ENCODE results near the gene EIPR1.
"Not testable (repeated sequence)": the region's sequence is repeated elsewhere in the genome, so short reads cannot be mapped to it uniquely, and the experiment has no call there.

EIPR1 gene

DNA sequence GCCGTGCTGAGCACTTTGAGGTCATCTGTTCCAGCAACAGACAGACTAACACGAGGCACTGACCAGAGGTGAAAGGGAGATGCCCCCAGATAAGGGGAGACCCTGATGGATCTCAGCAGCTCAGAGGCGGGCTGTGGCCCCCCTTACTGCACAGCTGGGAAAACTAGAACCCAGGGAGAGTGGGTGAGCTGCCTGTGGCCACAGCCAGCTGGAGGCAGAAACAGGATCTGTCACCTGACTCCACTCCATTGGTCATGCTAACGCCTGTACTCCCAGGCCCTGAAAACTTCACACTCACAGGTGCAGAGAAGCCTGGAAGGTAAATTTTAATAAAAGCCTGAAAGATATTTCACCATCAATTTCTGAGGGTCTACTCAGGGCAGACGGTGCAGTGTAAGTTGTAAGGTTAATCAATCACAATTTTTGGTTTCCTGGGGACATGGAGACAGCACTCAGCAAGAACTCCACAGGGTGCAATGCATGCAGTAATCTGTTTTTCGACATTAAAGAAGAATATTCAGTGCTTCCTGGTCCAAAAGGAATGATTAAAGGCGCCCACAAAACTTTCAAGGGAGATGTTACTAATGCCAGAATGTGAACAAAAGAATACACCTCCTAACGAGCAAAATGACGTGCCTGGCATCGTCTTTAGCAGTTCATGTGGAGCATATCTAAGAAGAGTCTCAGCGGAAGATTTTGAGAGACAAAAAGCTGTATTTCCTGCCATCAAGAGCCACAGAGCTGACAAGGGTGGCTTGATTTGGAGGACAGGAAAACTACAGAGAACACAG, 173.4 kb downstream of the EIPR1 start:
- no peak for DNase-seq

DNA sequence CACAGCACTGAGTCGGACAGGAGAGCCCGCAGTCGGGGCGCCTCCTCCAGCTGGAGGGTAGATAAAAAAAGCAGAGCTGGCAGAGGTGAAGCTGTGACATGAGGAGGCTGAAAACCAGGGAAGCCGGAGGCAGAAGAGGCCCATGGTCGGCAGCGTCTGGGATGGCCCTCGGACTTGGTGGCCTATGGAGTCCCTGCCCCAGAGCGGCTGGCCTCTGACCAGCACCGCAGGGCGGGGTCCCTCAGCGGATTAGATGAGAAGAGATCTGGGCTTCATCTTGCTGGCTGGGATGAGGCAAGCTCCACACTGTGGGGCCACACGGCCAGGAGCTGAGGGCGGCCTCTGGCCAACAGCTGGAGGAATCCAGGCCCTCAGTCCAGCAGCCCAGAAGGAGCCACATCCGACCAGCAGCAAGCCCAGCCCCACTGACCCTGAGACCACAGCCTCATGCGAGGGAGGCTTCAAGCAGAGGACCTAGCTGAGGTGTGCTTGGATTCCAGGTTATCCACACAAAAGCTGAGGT, 174.1 kb downstream of the EIPR1 start:
- DNase-seq: no peak

DNA sequence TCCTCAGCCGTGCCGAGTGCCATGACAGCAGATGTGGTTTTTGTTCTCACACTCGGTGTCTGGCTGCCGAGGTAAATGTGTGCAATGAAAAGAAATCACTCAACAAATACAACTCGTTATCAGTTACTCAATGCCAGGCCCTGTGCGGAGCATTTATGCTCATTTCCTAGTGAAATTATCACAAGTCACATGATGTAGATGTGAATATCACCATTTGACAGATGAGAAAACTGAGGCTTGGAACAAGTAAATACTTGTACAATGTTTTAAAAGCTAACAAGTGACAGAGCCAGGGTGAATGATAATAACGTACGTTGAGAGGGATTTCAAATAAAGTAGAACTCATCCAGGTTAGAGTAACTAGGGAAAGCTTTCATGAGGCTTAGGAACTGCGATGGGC, 174.7 kb downstream of the EIPR1 start:
- no peak for DNase-seq

DNA sequence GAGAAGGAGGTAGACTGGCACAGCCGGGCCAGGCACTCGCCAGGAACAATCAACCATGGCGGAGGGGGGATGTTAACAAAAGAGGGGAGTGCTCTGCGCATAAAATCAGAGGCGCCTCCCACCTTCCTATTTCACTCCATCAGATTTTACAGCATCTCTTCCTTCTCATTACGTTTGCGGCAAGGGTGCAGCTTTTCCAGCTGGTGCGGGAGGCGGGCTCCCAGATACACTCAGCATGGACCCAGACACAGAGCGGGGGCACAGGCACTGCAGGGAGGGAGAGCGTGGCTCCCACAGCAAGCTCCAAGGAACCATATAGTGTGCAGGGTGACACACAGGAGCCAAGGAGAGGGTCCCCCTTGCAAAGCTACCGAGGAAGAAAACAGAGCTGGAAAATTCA, 176.3 kb downstream of the EIPR1 start:
- no peak for DNase-seq

DNA sequence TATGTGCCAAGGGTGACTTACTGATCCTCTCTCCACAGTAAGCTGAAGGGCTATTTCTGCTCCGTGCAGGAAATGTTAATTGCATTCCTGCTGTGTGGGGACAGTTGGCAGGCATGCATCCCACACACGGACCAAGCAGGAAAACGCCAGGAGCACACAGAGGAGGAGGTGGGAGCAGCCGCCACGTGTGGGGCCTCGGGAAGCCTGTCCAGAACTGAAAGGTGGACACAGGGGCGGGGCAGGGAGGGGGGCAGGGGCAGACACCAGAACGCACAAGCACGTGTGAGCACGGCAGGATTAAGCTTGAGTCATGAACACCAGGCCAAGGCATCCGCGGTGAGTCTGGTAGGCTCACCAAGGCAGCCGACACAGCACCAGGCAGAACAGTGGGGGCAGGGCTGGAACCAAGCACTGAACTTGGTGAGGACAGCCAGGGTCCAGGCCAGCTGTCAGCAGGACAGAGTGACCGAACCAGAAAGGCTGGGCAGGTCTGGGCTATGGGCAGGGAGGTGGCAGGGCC, 177.1 kb downstream of the EIPR1 start:
- DNase-seq: no peak

DNA sequence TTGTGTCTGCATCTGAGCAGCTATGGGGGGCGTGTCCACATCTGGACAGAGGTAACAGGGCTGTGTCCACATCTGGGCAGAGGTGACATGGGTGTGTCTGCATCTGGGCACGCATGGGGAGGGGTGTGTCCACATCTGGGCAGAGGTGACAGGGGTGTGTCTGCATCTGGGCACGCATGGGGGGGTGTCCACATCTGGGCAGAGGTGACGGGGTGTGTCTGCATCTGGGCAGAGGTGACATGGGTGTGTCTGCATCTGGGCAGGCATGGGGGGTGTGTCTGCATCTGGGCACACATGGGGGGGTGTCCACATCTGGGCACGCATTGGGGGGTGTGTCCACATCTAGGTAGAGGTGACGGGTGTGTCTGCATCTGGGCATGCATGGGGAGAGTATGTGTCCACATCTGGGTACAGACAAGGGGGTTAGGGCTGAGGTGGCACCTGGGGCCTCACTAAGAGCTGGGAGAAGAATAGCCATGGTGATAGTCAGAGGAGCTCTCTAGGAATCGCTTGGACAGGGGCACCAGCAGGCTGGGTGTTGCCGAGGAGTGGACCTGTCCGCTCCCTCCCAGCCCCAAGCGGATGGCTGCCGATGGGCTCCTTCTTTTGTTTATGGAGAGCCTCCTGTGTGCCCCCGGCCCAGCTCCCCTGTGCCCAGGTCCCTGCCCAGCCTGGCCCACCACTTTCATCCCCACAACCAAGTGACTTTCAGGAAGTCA, 177.8 kb downstream of the EIPR1 start:
- DNase-seq: no peak

DNA sequence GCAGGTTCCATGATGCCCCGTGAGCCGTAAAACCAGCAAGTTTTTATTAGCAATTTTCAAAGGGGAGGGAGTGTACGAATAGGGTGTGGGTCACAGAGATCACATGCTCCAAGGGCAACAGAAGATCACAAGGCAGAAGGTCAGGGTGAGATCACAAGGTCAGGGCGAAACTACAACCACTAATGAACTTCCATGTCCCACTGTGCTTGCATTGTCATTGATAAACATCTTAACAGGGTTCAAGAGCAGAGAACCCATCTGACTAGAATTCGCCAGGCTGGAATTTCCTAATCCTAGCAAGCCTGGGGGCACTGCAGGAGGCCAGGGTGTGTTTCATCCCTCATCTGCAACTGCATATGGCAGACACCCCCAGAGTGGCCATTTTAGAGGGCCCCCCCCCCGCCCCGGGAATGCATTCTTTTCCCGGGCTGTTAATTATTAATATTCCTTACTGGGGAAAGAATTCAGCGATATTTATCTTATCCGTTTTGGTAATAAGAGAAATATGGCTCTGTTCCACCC, 178.9 kb downstream of the EIPR1 start:
- DNase-seq: not testable (repeated sequence)

DNA sequence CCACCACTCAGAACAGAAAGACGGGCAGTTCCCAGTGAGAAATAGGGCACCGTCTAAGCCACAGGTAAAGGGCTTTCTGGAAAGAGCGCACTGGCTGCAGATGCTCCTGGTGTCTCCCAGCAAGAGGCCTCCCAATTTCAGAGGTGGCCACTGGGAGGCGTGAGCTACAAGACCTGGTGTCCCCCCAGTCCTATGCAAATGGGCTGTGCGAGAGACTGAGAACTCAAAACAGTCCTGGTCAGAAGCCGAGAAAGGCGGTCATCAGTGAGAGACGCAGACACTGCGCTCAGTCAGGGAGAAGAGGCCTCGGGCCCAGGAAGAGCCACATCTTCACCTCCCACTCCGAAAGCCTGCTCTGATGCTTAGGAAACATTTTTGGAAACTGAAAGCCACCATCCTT, 179.5 kb downstream of the EIPR1 start:
- DNase-seq: no peak

DNA sequence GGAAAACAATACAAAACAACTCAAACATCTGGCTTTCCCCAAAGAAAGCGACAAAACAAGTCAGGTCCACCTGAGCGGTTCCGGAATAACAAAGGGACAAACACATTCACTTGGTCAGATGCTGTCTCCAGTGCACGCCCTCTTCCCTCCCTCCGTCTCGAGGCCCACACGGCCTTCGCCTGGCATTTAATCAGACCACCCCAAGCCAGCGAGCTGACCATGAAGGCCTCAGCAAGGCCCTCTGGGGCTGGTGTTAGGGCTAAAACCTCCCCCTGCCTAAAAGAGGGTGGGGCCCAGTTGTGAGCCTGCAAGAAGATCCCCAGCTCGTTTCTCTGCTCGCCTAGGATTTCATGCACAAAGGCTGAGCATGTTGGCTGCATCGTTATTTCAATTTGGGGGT, 180.3 kb downstream of the EIPR1 start:
- DNase-seq: no peak

DNA sequence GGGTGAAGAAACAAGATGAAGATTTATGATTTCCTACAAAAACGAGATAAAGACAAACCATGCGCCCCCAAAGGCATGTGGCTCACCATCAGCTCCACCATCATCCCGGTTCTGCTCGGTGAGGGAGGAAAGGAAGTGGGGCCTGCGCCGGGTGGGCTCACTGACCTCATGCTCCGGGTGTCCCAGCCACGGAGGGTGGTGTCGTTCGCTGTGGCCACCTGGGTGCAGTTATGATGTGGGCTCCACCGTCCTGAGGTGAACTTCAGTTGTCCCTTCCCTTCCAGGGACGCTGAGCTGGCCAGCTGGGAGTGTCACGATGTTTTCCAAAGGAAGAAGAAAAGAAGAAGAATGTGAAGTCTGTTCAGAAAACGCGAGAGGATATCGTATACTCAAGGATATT, 180.9 kb downstream of the EIPR1 start:
- no peak for DNase-seq

DNA sequence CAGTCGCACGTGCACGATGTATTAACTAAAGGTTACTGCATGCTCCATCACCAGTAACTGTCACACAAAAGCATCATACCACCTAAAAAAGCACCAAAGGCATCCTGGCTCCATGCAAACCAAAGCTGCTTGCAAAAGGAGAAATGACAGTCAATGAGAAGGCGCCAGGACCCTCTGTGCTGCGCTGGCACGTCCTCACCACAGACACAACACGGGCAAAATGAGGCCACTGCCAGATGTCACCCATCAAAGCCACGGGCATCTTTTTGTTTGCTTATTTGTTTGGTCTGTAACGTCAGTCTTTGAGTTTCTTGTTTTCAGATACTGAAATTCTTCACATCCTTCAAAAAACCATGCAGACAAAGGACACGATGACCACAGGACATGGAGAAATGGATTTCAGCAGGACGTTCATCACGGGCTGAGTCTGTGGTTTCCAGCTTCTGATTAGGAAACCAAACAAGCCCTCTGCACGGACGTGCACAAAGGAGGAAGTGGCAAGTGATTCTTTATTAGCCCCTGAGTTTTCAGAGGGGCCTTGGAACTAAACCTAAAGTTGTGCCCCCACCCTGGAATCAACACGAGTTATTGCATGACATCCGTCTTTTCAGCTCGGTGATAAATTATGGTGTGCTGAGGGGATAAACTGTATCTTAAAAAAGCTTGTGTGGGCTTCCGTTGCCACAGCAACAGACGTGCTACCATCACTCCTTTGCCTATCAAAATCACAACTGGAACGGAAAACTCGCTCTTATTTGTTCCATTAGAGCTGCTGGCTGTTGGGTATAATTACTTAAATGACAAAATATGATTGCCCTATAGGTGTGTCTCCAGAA, 181.8 kb downstream of the EIPR1 start:
- DNase-seq: no peak

DNA sequence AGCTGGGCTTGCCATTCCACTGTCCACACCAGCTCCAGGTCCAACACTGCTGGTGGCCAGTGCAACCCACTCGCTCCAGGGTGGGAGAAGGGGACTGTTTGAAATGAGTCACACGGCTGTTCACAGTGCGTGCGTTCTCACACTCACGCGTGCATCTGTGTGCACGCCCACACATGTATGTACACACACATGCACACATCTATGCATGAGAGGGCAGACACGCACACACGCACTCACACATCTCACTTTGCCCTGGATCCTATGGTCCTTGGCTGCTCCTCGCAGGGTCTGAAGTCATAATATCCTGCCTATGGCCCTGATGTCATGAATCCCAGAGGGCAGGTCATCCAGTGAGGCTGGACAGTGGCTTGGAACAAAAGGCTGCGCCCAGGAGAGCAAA, 182.8 kb downstream of the EIPR1 start:
- no peak for DNase-seq

DNA sequence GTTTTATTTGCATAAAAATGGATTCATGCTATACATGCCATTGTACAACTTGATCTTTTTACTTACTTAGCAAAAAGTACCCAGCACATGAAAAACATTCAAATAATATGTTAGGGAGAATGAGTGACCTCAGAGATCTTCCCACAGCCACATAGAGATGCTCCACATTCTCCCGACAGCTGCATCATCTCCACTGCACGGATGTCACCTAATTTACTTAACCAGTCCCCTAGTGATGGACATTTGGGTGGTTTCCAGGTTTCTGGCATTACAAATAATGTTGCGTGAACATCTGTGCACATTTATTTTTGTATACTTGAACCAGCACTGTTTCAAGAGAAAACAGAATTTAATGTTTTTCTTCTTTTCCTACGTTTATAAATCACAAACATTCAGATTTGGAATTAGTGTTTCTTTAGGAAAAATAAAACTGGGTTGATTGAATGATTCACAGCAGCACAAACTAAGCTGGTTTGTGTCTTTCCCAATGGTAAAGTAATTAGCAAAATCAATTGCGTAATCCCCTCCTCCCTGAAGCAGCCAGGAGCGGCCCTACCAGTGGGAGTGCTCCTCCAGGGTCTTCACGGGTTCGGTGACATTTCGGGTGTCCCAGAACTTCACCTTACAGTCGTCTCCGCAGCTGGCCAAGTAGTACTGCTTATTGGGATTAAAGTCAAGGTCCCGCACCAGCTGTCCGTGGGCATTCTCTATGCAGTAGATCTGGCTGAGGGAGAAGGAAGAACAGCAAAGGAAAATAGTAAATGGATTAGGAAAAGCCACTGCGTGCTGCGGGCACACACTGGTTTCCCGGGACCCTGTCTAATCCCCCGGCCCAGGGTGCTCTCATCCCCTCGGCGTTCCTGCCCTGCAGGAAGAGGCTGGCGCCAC, 183.9 kb downstream of the EIPR1 start:
- DNase-seq: no peak

DNA sequence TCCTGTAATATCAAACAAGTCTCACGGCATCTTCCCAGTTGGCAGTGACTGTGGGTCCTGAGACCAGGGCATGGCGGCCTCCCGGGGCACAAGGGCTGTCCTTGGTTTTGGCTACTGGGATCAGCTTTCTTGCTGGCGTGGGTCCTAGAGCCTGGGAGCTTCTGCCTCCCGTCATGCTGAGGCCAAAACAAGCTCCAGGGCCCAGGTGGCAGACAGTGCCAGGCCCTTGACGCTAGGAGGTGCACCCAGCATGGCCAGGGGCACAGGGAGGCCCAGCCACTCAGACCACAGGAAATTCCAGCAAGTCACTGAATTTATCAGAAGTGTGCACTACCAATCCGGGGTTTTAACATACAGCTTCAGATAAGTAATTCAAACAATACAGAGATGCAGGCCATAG, 184.7 kb downstream of the EIPR1 start:
- DNase-seq: no peak

DNA sequence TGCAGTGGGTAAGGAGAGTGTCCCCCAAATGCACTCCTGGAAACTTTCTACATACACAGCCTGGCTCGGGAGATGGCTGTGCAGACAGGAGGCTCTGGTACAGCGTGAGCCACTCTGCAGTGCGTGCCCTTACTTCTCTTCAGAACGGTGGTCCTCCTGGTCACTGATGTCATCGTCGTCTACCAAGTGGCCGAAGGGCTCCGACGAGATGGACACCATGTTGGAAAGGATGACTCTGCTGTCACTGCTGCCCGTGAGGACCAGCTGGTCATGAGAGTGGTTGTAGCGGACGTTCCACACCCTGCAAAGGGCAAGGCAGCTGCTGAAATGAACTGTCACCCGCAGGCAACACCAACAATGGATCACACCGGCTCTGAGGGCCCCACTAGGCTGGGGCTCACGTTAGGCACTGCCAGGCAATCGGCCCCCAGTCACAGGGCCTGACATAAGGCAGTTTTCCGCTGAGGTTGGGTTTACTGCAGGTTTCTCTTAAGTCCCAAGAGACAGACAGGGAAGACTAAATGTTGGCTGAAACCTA, 185.3 kb downstream of the EIPR1 start:
- no peak for DNase-seq

DNA sequence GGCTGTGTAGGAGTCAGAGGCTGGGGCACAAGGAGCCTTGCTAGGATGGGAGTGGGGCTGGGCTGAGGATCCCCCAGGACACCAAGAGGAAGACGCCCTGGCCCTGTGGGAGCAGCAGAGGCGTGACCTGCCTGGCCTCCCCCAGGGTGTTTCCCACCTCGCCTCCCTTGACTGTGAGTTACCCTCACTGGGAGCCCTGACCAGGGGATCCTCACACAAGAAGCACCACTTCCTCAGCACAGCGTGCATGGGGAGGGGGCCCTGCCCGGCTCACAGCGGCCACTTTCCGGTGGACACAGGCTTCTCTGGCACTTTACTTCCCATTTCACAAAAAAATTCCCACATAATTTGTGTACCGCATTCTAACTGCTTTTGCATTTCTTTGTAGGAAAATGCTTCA, 187.7 kb downstream of the EIPR1 start:
- no peak for DNase-seq

DNA sequence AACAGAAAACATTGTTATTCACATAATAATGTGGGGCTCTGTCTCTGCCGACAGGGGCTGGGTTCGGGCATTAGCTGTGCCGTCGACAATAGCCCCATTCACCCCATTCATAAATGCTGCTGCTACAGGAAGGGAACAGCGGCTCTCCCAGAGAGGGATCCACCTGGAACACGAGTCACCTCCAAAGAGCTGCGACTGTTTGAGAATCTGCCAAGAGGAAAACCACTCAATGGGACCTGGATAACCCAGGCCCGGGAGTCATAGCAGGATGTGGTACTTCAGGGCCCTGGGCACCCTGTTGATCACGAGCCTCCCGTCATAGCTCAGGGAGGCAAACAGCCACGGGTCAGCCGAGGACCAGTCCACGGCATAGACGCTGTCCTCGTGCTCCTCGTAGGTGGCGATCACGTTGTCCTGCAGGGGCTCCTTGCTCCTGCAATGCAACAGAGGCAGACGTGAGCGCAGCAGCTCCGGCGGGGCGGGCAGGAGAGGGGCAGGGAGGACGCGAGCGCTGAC, 188.5 kb downstream of the EIPR1 start:
- DNase-seq: peak; percentile 35

DNA sequence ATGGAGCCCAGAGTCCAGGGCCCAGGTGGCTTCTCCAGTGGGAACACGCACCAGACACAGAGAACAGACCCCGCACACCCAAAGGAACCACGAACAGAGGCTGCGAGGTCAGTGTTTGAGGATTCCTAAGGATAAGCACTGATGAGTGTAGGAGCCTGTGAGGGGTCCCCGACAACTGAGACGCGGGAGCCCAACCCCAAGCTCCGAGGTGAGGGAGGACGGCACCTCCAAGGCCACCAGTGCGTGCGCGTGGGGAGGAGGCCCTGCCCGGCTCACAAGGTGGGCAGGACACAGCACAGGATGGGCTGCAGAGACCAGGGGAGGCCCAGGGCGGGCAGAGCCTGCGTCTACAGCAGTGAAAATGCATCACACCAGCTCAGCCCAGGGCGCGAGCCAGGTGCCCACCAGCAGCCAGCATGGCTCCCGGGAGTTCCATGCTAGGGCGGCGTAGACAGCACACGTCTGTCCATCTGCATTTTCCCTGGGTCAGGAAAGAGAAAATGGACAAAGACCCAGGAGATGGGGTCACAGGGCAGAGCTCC, 189.1 kb downstream of the EIPR1 start:
- no peak for DNase-seq

DNA sequence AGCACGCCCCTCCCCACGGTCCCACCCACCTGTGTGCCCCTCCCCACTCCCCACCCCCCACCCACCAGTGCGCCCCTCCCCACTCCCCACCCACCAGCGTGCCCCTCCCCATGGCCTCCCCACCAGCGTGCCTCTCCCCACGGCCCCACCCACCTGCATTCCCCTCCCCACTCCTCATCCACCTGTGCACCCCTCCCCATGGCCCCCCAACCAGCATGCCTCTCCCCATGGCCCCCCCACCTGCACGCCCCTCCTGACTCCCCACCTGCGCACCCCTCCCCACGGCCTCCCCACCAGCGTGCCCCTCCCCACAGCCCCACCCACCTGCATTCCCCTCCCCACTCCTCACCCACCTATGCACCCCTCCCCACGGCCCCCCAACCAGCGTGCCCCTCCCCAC, 190.2 kb downstream of the EIPR1 start:
- DNase-seq: no peak

DNA sequence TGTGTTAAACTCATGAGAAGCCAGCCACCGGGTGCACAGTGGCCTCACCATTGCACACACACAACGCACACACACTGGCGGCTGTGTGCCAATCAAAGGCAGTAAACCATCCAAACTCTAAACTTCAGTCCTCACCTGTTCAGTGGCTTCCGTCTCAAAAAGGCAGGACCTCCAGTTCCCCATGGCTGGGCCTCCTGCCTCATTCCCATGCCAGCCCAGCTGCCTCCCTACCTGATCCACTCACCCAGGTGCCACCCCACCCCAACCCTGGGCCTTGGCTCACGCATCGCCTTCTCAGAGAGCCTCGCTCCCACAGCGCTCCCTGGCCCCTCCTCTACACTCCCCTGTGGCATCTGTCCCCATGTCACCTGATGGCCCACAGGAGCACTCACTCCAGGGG, 190.9 kb downstream of the EIPR1 start:
- no peak for DNase-seq

DNA sequence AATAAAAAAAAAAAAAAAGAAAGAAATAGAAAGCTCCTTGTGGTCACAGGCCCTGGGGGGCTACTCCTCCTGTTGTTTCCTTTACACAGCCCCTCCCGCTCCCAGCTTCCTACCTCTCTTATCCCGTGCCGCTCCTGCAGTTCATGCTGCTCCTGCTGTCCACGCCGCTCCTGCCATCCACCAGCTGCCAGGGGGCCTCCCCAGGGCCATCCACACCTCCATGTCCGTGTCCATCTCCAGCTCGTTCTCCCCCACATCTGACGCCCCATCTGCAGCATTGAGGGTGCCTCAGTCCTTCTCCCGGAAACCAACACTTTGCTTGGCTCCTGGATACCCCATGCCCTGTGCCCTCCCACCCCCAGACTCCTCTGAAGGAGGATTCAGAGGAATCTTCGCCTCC, 191.7 kb downstream of the EIPR1 start:
- no peak for DNase-seq
